Measurements from ENCODE around the gene GPR142. TPM values are rescaled to one million over a fixed set of nuclear protein-coding genes. Genes with fewer than 3 reads are reported as not detected.

Gene GPR142
- total and polyA plus RNA-seq, 2 donors (not counting 3 experiments of a cell fraction or from before 2014, with no cell fraction given), result not detected

DNA sequence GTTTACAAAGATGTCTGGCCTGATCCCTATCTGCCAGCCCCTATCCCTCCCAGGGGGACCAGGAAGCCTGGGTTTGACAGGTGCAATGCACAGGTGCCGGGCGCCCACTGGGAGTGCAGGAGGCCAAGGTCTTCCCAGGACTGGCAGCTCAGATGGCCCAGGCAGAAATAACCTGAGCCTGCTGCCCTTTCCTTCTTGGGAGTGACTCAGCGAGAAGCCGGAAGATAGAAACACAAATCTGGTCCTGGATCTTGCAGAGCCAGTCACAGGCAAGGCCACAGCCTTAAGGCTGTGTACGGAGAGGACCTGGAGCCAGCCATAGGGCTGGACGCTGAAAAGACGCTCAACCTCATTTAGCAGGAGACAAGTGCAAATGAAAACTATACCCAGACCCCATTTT, 27.7 kb downstream of the GPR142 start:
- Histone ChIP-seq H3K4me3 (replicated peaks in 1 of 3; ENCODE audit: insufficient read depth in 1 of 3, low read depth in 1 of 3, low read length in 3 of 3) (no peak overlapping the region), H2AFZ (ENCODE audit: low read depth, low read length) (no peak overlapping the region), H3K9me3 (replicated peaks; ENCODE audit: control insufficient read depth, insufficient read depth, low read length) (no peaks in the 10 kb centered on the region), H3K27me3 (ENCODE audit: control insufficient read depth in 2 of 2, insufficient read depth in 2 of 2, low read length in 2 of 2) (no peaks in the 10 kb centered on the region), H3K79me2 (ENCODE audit: control insufficient read depth, insufficient read depth, low read length) (no peaks in the 10 kb centered on the region), H3K4me2 (ENCODE audit: insufficient read depth, low read length) (no peak overlapping the region), H3K9ac (replicated peaks; ENCODE audit: extremely low read depth, insufficient read depth, low read length) (no peak overlapping the region), H4K20me1 (replicated peaks; ENCODE audit: control insufficient read depth, extremely low read depth, insufficient read depth, low read length) (no peaks in the 10 kb centered on the region), H3K36me3 (ENCODE audit: control insufficient read depth in 2 of 2, extremely low read depth in 1 of 2, insufficient read depth in 2 of 2, low read length in 2 of 2) (no peaks in the 10 kb centered on the region), H3K27ac (ENCODE audit: insufficient read depth, low read depth, low read length) (no peak overlapping the region), H3K9me1 (replicated peaks; ENCODE audit: control insufficient read depth, extremely low read depth, insufficient read depth, low read length) (no peaks in the 10 kb centered on the region), H3K4me1 (ENCODE audit: control insufficient read depth, extremely low read depth, insufficient read depth, low read length) (no peaks in the 10 kb centered on the region)
- FAIRE-seq (no peak), DNase-seq (ENCODE audit: low read depth, low spot score) (no peak)
- POLR2A ChIA-PET, result no interaction called here
- CTCF ChIA-PET, result interaction anchor here (1.3 to 5.3 kb wide), 2 partner anchors 9 to 15 kb away, joined by 3 to 32 read pairs; no protein-coding TSS in a partner anchor
- dilution Hi-C loops (cut with MboI; ENCODE audit: extremely low pct_ligation_motif_present, low sequenced_read_pairs), result no loop called here
- BruUV-seq (replicated peaks), result no TSS peak
- TF ChIP-seq FOS (IDR thresholded peaks at IDR 0.05; ENCODE audit: borderline replicate concordance, insufficient read depth, low read length) (no peak), MYC (IDR thresholded peaks at IDR 0.05; ENCODE audit: low read depth, low read length) (no peak), POLR2AphosphoS5 (IDR thresholded peaks at IDR 0.05; ENCODE audit: insufficient read depth, low read depth, low read length) (no peak), POLR2A (IDR thresholded peaks at IDR 0.05; ENCODE audit: low read depth, low read length) (no peak), JUN (IDR thresholded peaks at IDR 0.05; ENCODE audit: borderline replicate concordance, insufficient read depth, insufficient read length, low read depth) (no peak)
- TF ChIP-seq, protein P1, sequence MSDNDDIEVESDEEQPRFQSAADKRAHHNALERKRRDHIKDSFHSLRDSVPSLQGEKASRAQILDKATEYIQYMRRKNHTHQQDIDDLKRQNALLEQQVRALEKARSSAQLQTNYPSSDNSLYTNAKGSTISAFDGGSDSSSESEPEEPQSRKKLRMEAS (IDR thresholded peaks at IDR 0.05; ENCODE audit: insufficient read depth, insufficient read length), result no peak
- TF ChIP-seq, protein P2, sequence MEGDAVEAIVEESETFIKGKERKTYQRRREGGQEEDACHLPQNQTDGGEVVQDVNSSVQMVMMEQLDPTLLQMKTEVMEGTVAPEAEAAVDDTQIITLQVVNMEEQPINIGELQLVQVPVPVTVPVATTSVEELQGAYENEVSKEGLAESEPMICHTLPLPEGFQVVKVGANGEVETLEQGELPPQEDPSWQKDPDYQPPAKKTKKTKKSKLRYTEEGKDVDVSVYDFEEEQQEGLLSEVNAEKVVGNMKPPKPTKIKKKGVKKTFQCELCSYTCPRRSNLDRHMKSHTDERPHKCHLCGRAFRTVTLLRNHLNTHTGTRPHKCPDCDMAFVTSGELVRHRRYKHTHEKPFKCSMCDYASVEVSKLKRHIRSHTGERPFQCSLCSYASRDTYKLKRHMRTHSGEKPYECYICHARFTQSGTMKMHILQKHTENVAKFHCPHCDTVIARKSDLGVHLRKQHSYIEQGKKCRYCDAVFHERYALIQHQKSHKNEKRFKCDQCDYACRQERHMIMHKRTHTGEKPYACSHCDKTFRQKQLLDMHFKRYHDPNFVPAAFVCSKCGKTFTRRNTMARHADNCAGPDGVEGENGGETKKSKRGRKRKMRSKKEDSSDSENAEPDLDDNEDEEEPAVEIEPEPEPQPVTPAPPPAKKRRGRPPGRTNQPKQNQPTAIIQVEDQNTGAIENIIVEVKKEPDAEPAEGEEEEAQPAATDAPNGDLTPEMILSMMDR (IDR thresholded peaks at IDR 0.05; ENCODE audit: extremely low read depth in 1 of 2, insufficient read depth in 1 of 2, low read depth in 1 of 2, low read length in 2 of 2), result no peak
- intact Hi-C loops (cut with micrococcal nuclease), result no loop called here
